AG09309 (cell line): Measurements from ENCODE around the gene GDF10.

Experiments used
- DNase-seq: peaks from one replicate; pipeline ENCODE4 v3.0.0-alpha.2; 2010; ENCODE audit warnings: low read depth
- H3K4me3 ChIP-seq: 2 replicates; pipeline ENCODE4 v1.5.1; 2011; ENCODE audit warnings: mild to moderate bottlenecking, low read depth, low read length, moderate library complexity; ENCODE audit not compliant: control insufficient read depth
- CTCF ChIP-seq: IDR thresholded peaks from 2 replicates; pipeline ENCODE4 v1.5.1; 2011; ENCODE audit warnings: mild to moderate bottlenecking, low read depth, low read length, inconsistent platforms; ENCODE audit not compliant: insufficient read depth, control insufficient read depth; ENCODE audit errors: missing control alignments

Gene GDF10

GRCh38 chr10:47303866-47304265, 3.9 kb downstream of the GDF10 start:
- TF ChIP-seq CTCF: no peak
- DNase-seq: no peak
- no peak overlapping the region for H3K4me3 ChIP-seq

GRCh38 chr10:47305566-47305965, 5.6 kb downstream of the GDF10 start:
- no peak for TF ChIP-seq CTCF
- H3K4me3 ChIP-seq: no peak overlapping the region
- DNase-seq: no peak

- TF ChIP-seq CTCF: no peak
- no peak for DNase-seq
- no peak overlapping the region for H3K4me3 ChIP-seq
These were observed 6.6 kb downstream of the GDF10 start for GRCh38 chr10:47306387-47307210.

GRCh38 chr10:47307381-47307780, 7.4 kb downstream of the GDF10 start:
- no peak overlapping the region for H3K4me3 ChIP-seq
- TF ChIP-seq CTCF: no peak
- DNase-seq: no peak

GRCh38 chr10:47308775-47309174, 8.8 kb downstream of the GDF10 start:
- DNase-seq: no peak
- no peak overlapping the region for H3K4me3 ChIP-seq
- TF ChIP-seq CTCF: no peak

- no peak overlapping the region for H3K4me3 ChIP-seq
- no peak for DNase-seq
- peak; percentile 42 for TF ChIP-seq CTCF
These were observed 9.6 kb downstream of the GDF10 start for GRCh38 chr10:47309408-47310089.
